A549 (cell line): Measurements from ENCODE around the gene DLGAP1. TPM values are rescaled to one million over a fixed set of nuclear protein-coding genes. Genes with fewer than 3 reads are reported as not detected.

ENCODE experiments used
- ATAC-seq, 2 experiments: fragments of 200-7000 bp in 1 of 2; fragments of >200 bp in 1 of 2; cut with Nextera tagmentation in 1 of 2; cut with Tn5 transposase in 1 of 2; 3 replicates each; pipeline versions ENCODE4 v1.8.0 to v1.9.1; 2018 to 2020; ENCODE audit warnings: mild to moderate bottlenecking in 1 of 2, moderate library complexity in 1 of 2
- CTCF ChIA-PET: fragments of 300-600 bp; sonication (Branson Sonifier 250); formaldehyde crosslinking; extraction: SDS; loops from one replicate; lab custom pipeline; 2021; ENCODE audit warnings: antibody characterized with exemption, inconsistent platforms; lab: Yijun Ruan, JAX
- POLR2A ChIA-PET: fragments of 350-600 bp; formaldehyde crosslinking; extraction: SDS; loops from one replicate; lab custom pipeline; 2021; ENCODE audit warnings: antibody characterized with exemption, inconsistent platforms; lab: Yijun Ruan, JAX
- DNase-seq, 2 experiments: peaks; one replicate each; pipeline versions ENCODE4 v3.0.0 to v3.0.0-alpha.2; 2011 to 2016; ENCODE audit warnings: low read depth in 1 of 2, low spot score in 1 of 2
- FAIRE-seq: peaks from 2 replicates; lab custom pipeline; 2011; peaks lifted over from hg19 to GRCh38; lab: Jason Lieb, UNC
- H3K27ac ChIP-seq, 2 experiments: fragments of >200 bp; sonication (Bioruptor Twin); formaldehyde crosslinking; 3 replicates each; pipeline ENCODE4 v1.5.1; 2016 to 2017
- H3K4me1 ChIP-seq: fragments of >200 bp; sonication (Bioruptor Twin); formaldehyde crosslinking; 3 replicates; pipeline ENCODE4 v1.6.1; 2016
- H3K4me2 ChIP-seq: fragments of >200 bp; sonication (Bioruptor Twin); formaldehyde crosslinking; 3 replicates; pipeline ENCODE4 v1.6.1; 2016
- H3K4me3 ChIP-seq: fragments of >200 bp; sonication (Bioruptor Twin); formaldehyde crosslinking; 3 replicates; pipeline ENCODE4 v1.5.1; 2016
- H3K9me3 ChIP-seq: fragments of >200 bp; sonication (Bioruptor Twin); formaldehyde crosslinking; 3 replicates; pipeline ENCODE4 v1.6.1; 2016
- BHLHE40 ChIP-seq: IDR thresholded peaks from 2 replicates; pipeline ENCODE4 v1.6.1; 2012; ENCODE audit warnings: low read depth, low read length, inconsistent platforms
- CBX2 ChIP-seq: fragments of 200-600 bp; sonication (generic); IDR thresholded peaks from 2 replicates; pipeline ENCODE4 v1.6.1; 2016; ENCODE audit warnings: low read depth, mild to moderate bottlenecking, borderline replicate concordance
- CBX8 ChIP-seq: fragments of 200-600 bp; sonication (generic); IDR thresholded peaks from 2 replicates; pipeline ENCODE4 v1.6.1; 2016
- CEBPB ChIP-seq, 2 experiments: fragments of >200 bp in 1 of 2; sonication (Bioruptor Twin) in 1 of 2; formaldehyde crosslinking in 1 of 2; IDR thresholded peaks; 2 replicates each; pipeline ENCODE4 v1.6.1; 2012 to 2016
- CHD2 ChIP-seq: fragments of 150-350 bp; IDR thresholded peaks from 2 replicates; pipeline ENCODE4 v1.6.1; 2014; ENCODE audit warnings: low read length; ENCODE audit not compliant: partially characterized antibody
- EHMT2 ChIP-seq: fragments of 200-600 bp; sonication (generic); IDR thresholded peaks from 2 replicates; pipeline ENCODE4 v1.6.1; 2016; ENCODE audit warnings: antibody characterized with exemption, low read depth, mild to moderate bottlenecking, moderate library complexity
- ESRRA ChIP-seq: fragments of 150-350 bp; IDR thresholded peaks from 2 replicates; pipeline ENCODE4 v1.6.1; 2014; ENCODE audit warnings: mild to moderate bottlenecking, low read length, borderline replicate concordance
- FOSL2 ChIP-seq, 2 experiments: fragments of 450-650 bp in 1 of 2; fragments of >200 bp in 1 of 2; sonication (Bioruptor Twin) in 1 of 2; formaldehyde crosslinking; IDR thresholded peaks; 2 replicates each; pipeline versions ENCODE4 v1.5.0 to v1.6.1; 2016 to 2020; ENCODE audit warnings: mild to moderate bottlenecking in 1 of 2, moderate library complexity in 1 of 2
- HOXA7 ChIP-seq: fragments of 250-450 bp; sonication (Bioruptor Pico); IDR thresholded peaks from 2 replicates; pipeline ENCODE4 v1.5.0; 2020; ENCODE audit warnings: mild to moderate bottlenecking, moderate library complexity
- KDM1A ChIP-seq: fragments of 200-600 bp; sonication (generic); IDR thresholded peaks from 2 replicates; pipeline ENCODE4 v1.6.1; 2016; ENCODE audit warnings: low read depth, mild to moderate bottlenecking
- NR3C1 ChIP-seq: fragments of >200 bp; sonication (Bioruptor Twin); formaldehyde crosslinking; IDR thresholded peaks from 3 replicates; pipeline ENCODE4 v1.6.1; 2017
- PBX3 ChIP-seq: IDR thresholded peaks from 2 replicates; pipeline ENCODE4 v1.6.1; 2012
- POLR2A ChIP-seq: IDR thresholded peaks from 2 replicates; pipeline ENCODE4 v1.6.1; 2012; ENCODE audit warnings: mild to moderate bottlenecking, low read length
- RAD21 ChIP-seq, 2 experiments: fragments of >200 bp in 1 of 2; sonication (Bioruptor Twin) in 1 of 2; formaldehyde crosslinking in 1 of 2; IDR thresholded peaks in 1 of 2; conservative IDR thresholded peaks in 1 of 2; 2 replicates in 1 of 2; 3 replicates in 1 of 2; pipeline ENCODE4 v1.6.1; 2012 to 2018; ENCODE audit warnings: inconsistent platforms in 1 of 2
- RCOR1 ChIP-seq: fragments of 150-350 bp; IDR thresholded peaks from 2 replicates; pipeline ENCODE4 v1.6.1; 2014; ENCODE audit warnings: antibody characterized with exemption, low read length, low read depth
- RFX5 ChIP-seq: fragments of 450-650 bp; IDR thresholded peaks from 2 replicates; pipeline ENCODE4 v1.7.1; 2014; ENCODE audit warnings: antibody characterized with exemption, mild to moderate bottlenecking, moderate library complexity
- RNF2 ChIP-seq: fragments of 200-600 bp; sonication (generic); IDR thresholded peaks from 2 replicates; pipeline ENCODE4 v1.6.1; 2016; ENCODE audit warnings: low read depth, mild to moderate bottlenecking, antibody characterized with exemption, moderate library complexity, borderline replicate concordance
- SMC3 ChIP-seq: fragments of >200 bp; sonication (Bioruptor Twin); formaldehyde crosslinking; IDR thresholded peaks from 3 replicates; pipeline ENCODE4 v1.6.1; 2018; ENCODE audit warnings: inconsistent platforms
- TP53 ChIP-seq: fragments of 250-450 bp; sonication (Bioruptor Pico); IDR thresholded peaks from 2 replicates; pipeline ENCODE4 v1.5.0; 2021; ENCODE audit warnings: mild to moderate bottlenecking, moderate library complexity
- ZC3H11A ChIP-seq: fragments of 450-650 bp; IDR thresholded peaks from 2 replicates; pipeline ENCODE4 v1.6.1; 2014; ENCODE audit warnings: antibody characterized with exemption, mild to moderate bottlenecking
- WGBS: methylation state at CpG from one replicate; pipeline ENCODE4 v1.1.6; 2017; ENCODE audit errors: missing lambda C conversion rate; 5-methylcytosine and 5-hydroxymethylcytosine counted together
- polyA plus RNA-seq, 4 experiments: library from polyadenylated mRNA; depleted of rRNA in 3 of 4; stranded (reverse); fragments of >200 nt; fragmentation: RNase III in 1 of 4; extraction: RNeasy Plus Mini Kit Qiagen cat#74134 plus additional on column Dnase treatment in 1 of 4; gene quantifications; 2 replicates in 3 of 4; 3 replicates in 1 of 4; pipeline ENCODE4 v1.2.3, GENCODE V29; 2011 to 2017
- TF ChIP-seq, protein P1 (sequence below): IDR thresholded peaks from 2 replicates; pipeline ENCODE4 v1.6.1; 2012; ENCODE audit warnings: low read depth, borderline replicate concordance
- TF ChIP-seq, protein P2 (sequence below): fragments of 250-450 bp; sonication (Bioruptor Pico); IDR thresholded peaks from 2 replicates; pipeline ENCODE4 v1.5.0; 2020; ENCODE audit warnings: low read depth, mild to moderate bottlenecking, moderate library complexity
- TF ChIP-seq, protein P3 (sequence below): fragments of >200 bp; sonication (Bioruptor Twin); formaldehyde crosslinking; IDR thresholded peaks from 3 replicates; pipeline ENCODE4 v1.5.1; 2016
- TF ChIP-seq, protein P4 (sequence below): IDR thresholded peaks from 2 replicates; pipeline ENCODE4 v1.6.1; 2012
- TF ChIP-seq, protein P5 (sequence below): fragments of 200-600 bp; sonication (generic); IDR thresholded peaks from 2 replicates; pipeline ENCODE4 v1.6.1; 2016; ENCODE audit warnings: antibody characterized with exemption, mild to moderate bottlenecking, moderate library complexity
- TF ChIP-seq, protein P6 (sequence below): fragments of 150-350 bp; IDR thresholded peaks from 2 replicates; pipeline ENCODE4 v1.6.1; 2014; ENCODE audit warnings: low read depth, mild to moderate bottlenecking, low read length

Gene DLGAP1
- polyA plus RNA-seq, 2 of the 4 experiments (the other 2 are of a cell fraction) = 0.04 to 0.12 TPM

DNA sequence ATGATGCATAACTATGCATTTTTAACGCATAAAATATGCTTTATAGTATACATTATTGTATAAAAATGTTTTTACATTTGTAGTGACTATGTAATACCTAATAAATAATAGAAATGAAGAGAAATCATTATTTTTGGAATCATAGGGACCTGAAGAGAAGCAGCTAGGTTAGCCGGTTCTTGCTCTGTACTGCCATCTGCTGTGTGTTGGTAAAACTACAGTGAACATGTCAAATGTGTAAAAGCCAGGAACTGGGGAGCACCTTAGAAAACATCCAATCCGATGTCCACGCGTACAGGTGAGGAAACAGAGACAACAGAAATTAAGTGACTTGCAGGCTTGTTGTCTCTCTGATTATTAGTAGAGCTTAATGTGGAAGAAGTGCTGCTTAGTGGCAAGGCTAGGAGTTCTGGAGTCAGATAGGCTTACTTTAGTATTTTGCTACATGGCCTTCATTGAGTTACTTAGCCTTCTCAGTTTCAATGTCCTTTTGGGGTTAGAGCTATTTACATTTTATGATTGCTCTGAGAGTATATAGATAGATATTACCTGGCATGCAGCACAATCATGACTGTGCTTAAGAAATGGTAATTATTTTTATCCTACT is 386.5 kb downstream of the DLGAP1 start:
- peak in 1 of 2 experiments; percentile 68; a peak in 3 of 6 replicates for ATAC-seq
- peaks cover 10% of the 10 kb centered on the region; the same call in 2 of the 3 replicates for H3K9me3 ChIP-seq
- peak; percentile 86 for FAIRE-seq
- DNase-seq = peak; percentile 30 to 65
- H3K4me1 ChIP-seq = no peaks in the 10 kb centered on the region
- no peak overlapping the region for H3K4me3 ChIP-seq
- H3K4me2 ChIP-seq = no peak overlapping the region
- ChIA-PET CTCF (interaction anchor here (0.6 to 1.3 kb wide), 9 partner anchors 8 to 385 kb away, joined by 3 to 5 read pairs (median 3); no protein-coding TSS in a partner anchor), POLR2A (no interaction called here)
- H3K27ac ChIP-seq = no peak overlapping the region
- 16% methylated on average over 5 of the region's 5 CpGs for whole genome bisulfite sequencing
- TF ChIP-seq RNF2 = no peak
- peak; percentile 55 to 56; a peak in 4 of 5 replicates for TF ChIP-seq RAD21 (conservative IDR thresholded peaks at IDR 0.05 in 1 of 2, IDR thresholded peaks at IDR 0.05 in 1 of 2)
- no peak for TF ChIP-seq FOSL2 (IDR thresholded peaks at IDR 0.05)
- TF ChIP-seq FOSL2 (CRISPR knock-in tag; IDR thresholded peaks at IDR 0.05) = no peak
- TF ChIP-seq, protein P1, sequence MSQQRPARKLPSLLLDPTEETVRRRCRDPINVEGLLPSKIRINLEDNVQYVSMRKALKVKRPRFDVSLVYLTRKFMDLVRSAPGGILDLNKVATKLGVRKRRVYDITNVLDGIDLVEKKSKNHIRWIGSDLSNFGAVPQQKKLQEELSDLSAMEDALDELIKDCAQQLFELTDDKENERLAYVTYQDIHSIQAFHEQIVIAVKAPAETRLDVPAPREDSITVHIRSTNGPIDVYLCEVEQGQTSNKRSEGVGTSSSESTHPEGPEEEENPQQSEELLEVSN = no peak
- TF ChIP-seq CBX8 = no peak
- no peak for TF ChIP-seq TP53 (CRISPR knock-in tag)
- no peak for TF ChIP-seq BHLHE40
- no peak for TF ChIP-seq CBX2
- no peak for TF ChIP-seq EHMT2
- TF ChIP-seq, protein P2, sequence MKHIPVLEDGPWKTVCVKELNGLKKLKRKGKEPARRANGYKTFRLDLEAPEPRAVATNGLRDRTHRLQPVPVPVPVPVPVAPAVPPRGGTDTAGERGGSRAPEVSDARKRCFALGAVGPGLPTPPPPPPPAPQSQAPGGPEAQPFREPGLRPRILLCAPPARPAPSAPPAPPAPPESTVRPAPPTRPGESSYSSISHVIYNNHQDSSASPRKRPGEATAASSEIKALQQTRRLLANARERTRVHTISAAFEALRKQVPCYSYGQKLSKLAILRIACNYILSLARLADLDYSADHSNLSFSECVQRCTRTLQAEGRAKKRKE (CRISPR knock-in tag) = no peak
- TF ChIP-seq, protein P3, sequence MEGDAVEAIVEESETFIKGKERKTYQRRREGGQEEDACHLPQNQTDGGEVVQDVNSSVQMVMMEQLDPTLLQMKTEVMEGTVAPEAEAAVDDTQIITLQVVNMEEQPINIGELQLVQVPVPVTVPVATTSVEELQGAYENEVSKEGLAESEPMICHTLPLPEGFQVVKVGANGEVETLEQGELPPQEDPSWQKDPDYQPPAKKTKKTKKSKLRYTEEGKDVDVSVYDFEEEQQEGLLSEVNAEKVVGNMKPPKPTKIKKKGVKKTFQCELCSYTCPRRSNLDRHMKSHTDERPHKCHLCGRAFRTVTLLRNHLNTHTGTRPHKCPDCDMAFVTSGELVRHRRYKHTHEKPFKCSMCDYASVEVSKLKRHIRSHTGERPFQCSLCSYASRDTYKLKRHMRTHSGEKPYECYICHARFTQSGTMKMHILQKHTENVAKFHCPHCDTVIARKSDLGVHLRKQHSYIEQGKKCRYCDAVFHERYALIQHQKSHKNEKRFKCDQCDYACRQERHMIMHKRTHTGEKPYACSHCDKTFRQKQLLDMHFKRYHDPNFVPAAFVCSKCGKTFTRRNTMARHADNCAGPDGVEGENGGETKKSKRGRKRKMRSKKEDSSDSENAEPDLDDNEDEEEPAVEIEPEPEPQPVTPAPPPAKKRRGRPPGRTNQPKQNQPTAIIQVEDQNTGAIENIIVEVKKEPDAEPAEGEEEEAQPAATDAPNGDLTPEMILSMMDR = peak; percentile 54
- no peak for TF ChIP-seq CHD2
- TF ChIP-seq ZC3H11A = no peak
- TF ChIP-seq, protein P4, sequence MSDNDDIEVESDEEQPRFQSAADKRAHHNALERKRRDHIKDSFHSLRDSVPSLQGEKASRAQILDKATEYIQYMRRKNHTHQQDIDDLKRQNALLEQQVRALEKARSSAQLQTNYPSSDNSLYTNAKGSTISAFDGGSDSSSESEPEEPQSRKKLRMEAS = no peak
- TF ChIP-seq HOXA7 (CRISPR knock-in tag) = no peak
- TF ChIP-seq RCOR1 = no peak
- no peak for TF ChIP-seq PBX3
- peak; percentile 51 for TF ChIP-seq SMC3
- TF ChIP-seq NR3C1 = no peak
- no peak for TF ChIP-seq POLR2A
- no peak for TF ChIP-seq KDM1A
- TF ChIP-seq CEBPB (IDR thresholded peaks at IDR 0.05) = no peak
- TF ChIP-seq, protein P5, sequence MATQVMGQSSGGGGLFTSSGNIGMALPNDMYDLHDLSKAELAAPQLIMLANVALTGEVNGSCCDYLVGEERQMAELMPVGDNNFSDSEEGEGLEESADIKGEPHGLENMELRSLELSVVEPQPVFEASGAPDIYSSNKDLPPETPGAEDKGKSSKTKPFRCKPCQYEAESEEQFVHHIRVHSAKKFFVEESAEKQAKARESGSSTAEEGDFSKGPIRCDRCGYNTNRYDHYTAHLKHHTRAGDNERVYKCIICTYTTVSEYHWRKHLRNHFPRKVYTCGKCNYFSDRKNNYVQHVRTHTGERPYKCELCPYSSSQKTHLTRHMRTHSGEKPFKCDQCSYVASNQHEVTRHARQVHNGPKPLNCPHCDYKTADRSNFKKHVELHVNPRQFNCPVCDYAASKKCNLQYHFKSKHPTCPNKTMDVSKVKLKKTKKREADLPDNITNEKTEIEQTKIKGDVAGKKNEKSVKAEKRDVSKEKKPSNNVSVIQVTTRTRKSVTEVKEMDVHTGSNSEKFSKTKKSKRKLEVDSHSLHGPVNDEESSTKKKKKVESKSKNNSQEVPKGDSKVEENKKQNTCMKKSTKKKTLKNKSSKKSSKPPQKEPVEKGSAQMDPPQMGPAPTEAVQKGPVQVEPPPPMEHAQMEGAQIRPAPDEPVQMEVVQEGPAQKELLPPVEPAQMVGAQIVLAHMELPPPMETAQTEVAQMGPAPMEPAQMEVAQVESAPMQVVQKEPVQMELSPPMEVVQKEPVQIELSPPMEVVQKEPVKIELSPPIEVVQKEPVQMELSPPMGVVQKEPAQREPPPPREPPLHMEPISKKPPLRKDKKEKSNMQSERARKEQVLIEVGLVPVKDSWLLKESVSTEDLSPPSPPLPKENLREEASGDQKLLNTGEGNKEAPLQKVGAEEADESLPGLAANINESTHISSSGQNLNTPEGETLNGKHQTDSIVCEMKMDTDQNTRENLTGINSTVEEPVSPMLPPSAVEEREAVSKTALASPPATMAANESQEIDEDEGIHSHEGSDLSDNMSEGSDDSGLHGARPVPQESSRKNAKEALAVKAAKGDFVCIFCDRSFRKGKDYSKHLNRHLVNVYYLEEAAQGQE = no peak
- TF ChIP-seq, protein P6, sequence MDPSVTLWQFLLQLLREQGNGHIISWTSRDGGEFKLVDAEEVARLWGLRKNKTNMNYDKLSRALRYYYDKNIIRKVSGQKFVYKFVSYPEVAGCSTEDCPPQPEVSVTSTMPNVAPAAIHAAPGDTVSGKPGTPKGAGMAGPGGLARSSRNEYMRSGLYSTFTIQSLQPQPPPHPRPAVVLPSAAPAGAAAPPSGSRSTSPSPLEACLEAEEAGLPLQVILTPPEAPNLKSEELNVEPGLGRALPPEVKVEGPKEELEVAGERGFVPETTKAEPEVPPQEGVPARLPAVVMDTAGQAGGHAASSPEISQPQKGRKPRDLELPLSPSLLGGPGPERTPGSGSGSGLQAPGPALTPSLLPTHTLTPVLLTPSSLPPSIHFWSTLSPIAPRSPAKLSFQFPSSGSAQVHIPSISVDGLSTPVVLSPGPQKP = no peak
- TF ChIP-seq ESRRA = no peak
- no peak for TF ChIP-seq RFX5
